Hepatocyte (in vitro differentiated cells): ENCODE results near the gene SIGLEC9. TPM values are rescaled to one million over a fixed set of nuclear protein-coding genes. Genes with fewer than 3 reads are reported as not detected.

Source experiments
- DNase-seq: peaks from one replicate; pipeline ENCODE4 v3.0.0-alpha.2; 2016; ENCODE audit warnings: low spot score
- H2AFZ ChIP-seq: fragments of 200-600 bp; sonication (generic); 2 replicates; pipeline ENCODE4 v1.6.0; 2016; ENCODE audit warnings: antibody characterized with exemption, mild to moderate bottlenecking
- H3K27ac ChIP-seq: fragments of 200-600 bp; sonication (generic); 2 replicates; pipeline ENCODE4 v1.5.1; 2016; ENCODE audit warnings: mild to moderate bottlenecking
- H3K27me3 ChIP-seq: fragments of 200-600 bp; sonication (generic); 2 replicates; pipeline ENCODE4 v1.6.1; 2016
- H3K36me3 ChIP-seq: fragments of 200-600 bp; sonication (generic); replicated peaks from 2 replicates; pipeline ENCODE4 v1.5.1; 2016; ENCODE audit warnings: low read depth; ENCODE audit not compliant: insufficient read depth
- H3K4me1 ChIP-seq: fragments of 200-600 bp; sonication (generic); 2 replicates; pipeline ENCODE4 v1.5.1; 2016; ENCODE audit warnings: mild to moderate bottlenecking, moderate library complexity; ENCODE audit not compliant: insufficient read depth
- H3K4me2 ChIP-seq: fragments of 200-600 bp; sonication (generic); 2 replicates; pipeline ENCODE4 v1.6.0; 2016
- H3K4me3 ChIP-seq: fragments of 200-600 bp; sonication (generic); 2 replicates; pipeline ENCODE4 v1.5.1; 2016; ENCODE audit warnings: mild to moderate bottlenecking
- H3K79me2 ChIP-seq: fragments of 200-600 bp; sonication (generic); 2 replicates; pipeline ENCODE4 v1.6.0; 2017; ENCODE audit warnings: mild to moderate bottlenecking
- H3K9me2 ChIP-seq: fragments of 200-600 bp; sonication (generic); replicated peaks from 2 replicates; pipeline ENCODE4 v1.6.0; 2017; ENCODE audit warnings: mild to moderate bottlenecking; ENCODE audit not compliant: insufficient read depth
- H3K9me3 ChIP-seq: fragments of 200-600 bp; sonication (generic); 2 replicates; pipeline ENCODE4 v1.5.1; 2016; ENCODE audit warnings: low read depth, mild to moderate bottlenecking
- H4K20me1 ChIP-seq: fragments of 200-600 bp; sonication (generic); 2 replicates; pipeline ENCODE4 v1.6.0; 2016; ENCODE audit warnings: mild to moderate bottlenecking; ENCODE audit not compliant: insufficient read depth, poor library complexity, severe bottlenecking
- EZH2 ChIP-seq: fragments of 200-600 bp; sonication (generic); IDR thresholded peaks from 2 replicates; pipeline ENCODE4 v1.6.1; 2016; ENCODE audit warnings: antibody characterized with exemption, mild to moderate bottlenecking, borderline replicate concordance
- EZH2phosphoT487 ChIP-seq: fragments of 200-600 bp; sonication (generic); IDR thresholded peaks from one replicate; pipeline ENCODE4 v1.6.1; 2018; ENCODE audit warnings: antibody characterized with exemption, mild to moderate bottlenecking, low read depth, moderate library complexity; ENCODE audit not compliant: unreplicated experiment, severe bottlenecking
- WGBS: methylation state at CpG from one replicate; pipeline ENCODE4 v1.1.6; 2016; ENCODE audit warnings: low lambda C conversion rate; ENCODE audit errors: missing lambda C conversion rate; 5-methylcytosine and 5-hydroxymethylcytosine counted together
- polyA plus RNA-seq: library from polyadenylated mRNA; unstranded; fragments of >200 nt; fragmentation: Nextera tagmentation; extraction: Ambion mirVana; gene quantifications from 2 replicates; pipeline ENCODE4 v1.2.1, GENCODE V29; 2016
- total RNA-seq: library from RNA; depleted of rRNA; stranded (reverse); fragments of >200 nt; gene quantifications from 2 replicates; pipeline ENCODE4 v1.2.3, GENCODE V29; 2014
- TF ChIP-seq, protein P1 (sequence below): fragments of 200-600 bp; sonication (generic); IDR thresholded peaks from 2 replicates; pipeline ENCODE4 v1.5.1; 2016; ENCODE audit warnings: antibody characterized with exemption, mild to moderate bottlenecking; ENCODE audit not compliant: poor library complexity

Gene SIGLEC9
- total and polyA plus RNA-seq, 2 experiments from 2014 or later: 0.77 to 1.5 TPM

DNA sequence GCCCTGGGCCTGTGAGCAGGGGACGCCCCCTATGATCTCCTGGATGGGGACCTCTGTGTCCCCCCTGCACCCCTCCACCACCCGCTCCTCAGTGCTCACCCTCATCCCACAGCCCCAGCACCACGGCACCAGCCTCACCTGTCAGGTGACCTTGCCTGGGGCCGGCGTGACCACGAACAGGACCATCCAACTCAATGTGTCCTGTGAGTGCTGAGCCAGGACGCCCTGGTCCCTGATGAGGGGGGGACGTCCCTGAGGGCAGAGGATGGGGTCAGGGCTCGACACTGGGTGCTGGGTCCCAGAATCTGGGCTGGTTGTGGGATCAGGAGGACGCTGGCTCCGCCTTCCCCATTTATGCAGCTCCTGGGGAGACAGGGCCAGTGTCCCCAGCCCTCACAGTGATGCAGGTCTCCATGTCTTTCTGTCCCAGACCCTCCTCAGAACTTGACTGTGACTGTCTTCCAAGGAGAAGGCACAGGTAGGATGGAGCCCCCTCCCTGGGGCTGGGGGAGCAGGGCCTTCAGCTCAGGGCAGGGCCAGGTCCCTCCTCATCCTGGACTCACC lies 19.9 kb downstream of the SIGLEC9 start:
- Histone ChIP-seq H3K4me3 (no peak overlapping the region), H3K36me3 (no peaks in the 10 kb centered on the region), H3K4me1 (no peaks in the 10 kb centered on the region), H3K27me3 (no peaks in the 10 kb centered on the region), H2AFZ (no peak overlapping the region), H4K20me1 (no peaks in the 10 kb centered on the region), H3K9me3 (no peaks in the 10 kb centered on the region), H3K79me2 (no peaks in the 10 kb centered on the region), H3K9me2 (no peaks in the 10 kb centered on the region), H3K27ac (no peak overlapping the region), H3K4me2 (no peak overlapping the region)
- no peak for DNase-seq
- TF ChIP-seq EZH2: no peak
- no peak for TF ChIP-seq EZH2phosphoT487
- TF ChIP-seq, protein P1, sequence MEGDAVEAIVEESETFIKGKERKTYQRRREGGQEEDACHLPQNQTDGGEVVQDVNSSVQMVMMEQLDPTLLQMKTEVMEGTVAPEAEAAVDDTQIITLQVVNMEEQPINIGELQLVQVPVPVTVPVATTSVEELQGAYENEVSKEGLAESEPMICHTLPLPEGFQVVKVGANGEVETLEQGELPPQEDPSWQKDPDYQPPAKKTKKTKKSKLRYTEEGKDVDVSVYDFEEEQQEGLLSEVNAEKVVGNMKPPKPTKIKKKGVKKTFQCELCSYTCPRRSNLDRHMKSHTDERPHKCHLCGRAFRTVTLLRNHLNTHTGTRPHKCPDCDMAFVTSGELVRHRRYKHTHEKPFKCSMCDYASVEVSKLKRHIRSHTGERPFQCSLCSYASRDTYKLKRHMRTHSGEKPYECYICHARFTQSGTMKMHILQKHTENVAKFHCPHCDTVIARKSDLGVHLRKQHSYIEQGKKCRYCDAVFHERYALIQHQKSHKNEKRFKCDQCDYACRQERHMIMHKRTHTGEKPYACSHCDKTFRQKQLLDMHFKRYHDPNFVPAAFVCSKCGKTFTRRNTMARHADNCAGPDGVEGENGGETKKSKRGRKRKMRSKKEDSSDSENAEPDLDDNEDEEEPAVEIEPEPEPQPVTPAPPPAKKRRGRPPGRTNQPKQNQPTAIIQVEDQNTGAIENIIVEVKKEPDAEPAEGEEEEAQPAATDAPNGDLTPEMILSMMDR: no peak
- WGBS: 78% methylated on average over 11 of the region's 11 CpGs

DNA sequence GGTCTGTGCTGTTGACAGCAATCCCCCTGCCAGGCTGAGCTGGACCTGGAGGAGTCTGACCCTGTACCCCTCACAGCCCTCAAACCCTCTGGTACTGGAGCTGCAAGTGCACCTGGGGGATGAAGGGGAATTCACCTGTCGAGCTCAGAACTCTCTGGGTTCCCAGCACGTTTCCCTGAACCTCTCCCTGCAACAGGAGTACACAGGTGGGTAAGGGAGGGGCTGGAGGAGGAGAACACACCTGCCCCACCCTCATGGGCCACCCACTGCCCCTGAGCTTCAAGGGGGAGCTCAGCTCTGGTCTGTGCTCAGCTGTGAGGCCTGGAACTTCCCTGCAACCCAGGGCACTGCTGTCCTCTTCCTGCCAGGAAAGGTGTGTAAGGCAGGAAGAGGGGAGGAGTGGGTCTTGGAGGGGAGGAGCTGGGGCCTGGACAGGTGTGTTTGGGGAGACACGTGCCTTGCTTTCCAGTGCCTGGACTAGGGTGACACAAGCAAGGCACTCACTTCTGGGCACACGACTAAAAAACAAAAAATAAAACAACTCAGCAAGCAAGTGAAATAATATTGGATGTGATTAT lies 21.3 kb downstream of the SIGLEC9 start:
- DNase-seq: no peak
- TF ChIP-seq EZH2: no peak
- no peak for TF ChIP-seq EZH2phosphoT487
- TF ChIP-seq, protein P1: no peak
- Histone ChIP-seq H3K36me3 (no peaks in the 10 kb centered on the region), H4K20me1 (no peaks in the 10 kb centered on the region), H2AFZ (no peak overlapping the region), H3K27me3 (no peaks in the 10 kb centered on the region), H3K9me2 (no peaks in the 10 kb centered on the region), H3K79me2 (no peaks in the 10 kb centered on the region), H3K27ac (no peak overlapping the region), H3K4me2 (no peak overlapping the region), H3K4me3 (no peak overlapping the region), H3K4me1 (no peaks in the 10 kb centered on the region), H3K9me3 (no peaks in the 10 kb centered on the region)
- WGBS: 71% methylated on average over 4 of the region's 4 CpGs

DNA sequence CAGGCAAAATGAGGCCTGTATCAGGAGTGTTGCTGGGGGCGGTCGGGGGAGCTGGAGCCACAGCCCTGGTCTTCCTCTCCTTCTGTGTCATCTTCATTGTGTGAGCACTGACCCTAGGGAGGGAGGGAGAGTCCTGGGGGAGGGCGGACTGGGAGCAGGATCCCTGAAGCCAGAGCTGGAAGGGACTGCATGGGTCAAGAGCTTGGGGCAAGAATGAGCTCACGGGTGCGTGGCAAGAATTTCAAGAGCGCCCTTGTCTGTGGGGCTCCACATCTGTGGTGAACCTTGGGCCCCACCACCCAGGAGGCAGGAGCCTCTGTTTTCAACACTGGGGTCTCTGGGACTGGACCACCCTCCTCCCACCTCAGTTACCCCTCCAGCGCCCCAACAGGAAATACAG lies 22.0 kb downstream of the SIGLEC9 start:
- Histone ChIP-seq H3K79me2 (no peaks in the 10 kb centered on the region), H3K9me3 (no peaks in the 10 kb centered on the region), H3K4me3 (no peak overlapping the region), H2AFZ (no peak overlapping the region), H3K4me1 (no peaks in the 10 kb centered on the region), H3K36me3 (no peaks in the 10 kb centered on the region), H3K27me3 (no peaks in the 10 kb centered on the region), H3K27ac (no peak overlapping the region), H3K9me2 (no peaks in the 10 kb centered on the region), H3K4me2 (no peak overlapping the region), H4K20me1 (no peaks in the 10 kb centered on the region)
- 88% methylated on average over 6 of the region's 7 CpGs for WGBS
- DNase-seq: no peak
- TF ChIP-seq EZH2 (no peak), EZH2phosphoT487 (no peak)
- TF ChIP-seq, protein P1: no peak
